Measurements from ENCODE around the gene SPP1.
"Not testable (repeated sequence)": the region's sequence is repeated elsewhere in the genome, so short reads cannot be mapped to it uniquely, and the experiment has no call there.

SPP1 gene

GRCh38 chr4:87989765-87990164 lies 14.3 kb downstream of the SPP1 start:
- DNase-seq (ENCODE audit: low spot score), result no peak

- DNase-seq (ENCODE audit: low spot score), result no peak
Observed at GRCh38 chr4:87995435-87995834, 19.9 kb downstream of the SPP1 start.

- not testable (repeated sequence) for DNase-seq (ENCODE audit: low spot score)
Observed at GRCh38 chr4:87999191-87999691, 23.7 kb downstream of the SPP1 start.

- no peak for DNase-seq (ENCODE audit: low spot score)
Observed at GRCh38 chr4:88001871-88002270, 26.4 kb downstream of the SPP1 start.

GRCh38 chr4:88002786-88003185 lies 27.3 kb downstream of the SPP1 start:
- DNase-seq (ENCODE audit: low spot score), result no peak

- no peak for DNase-seq (ENCODE audit: low spot score)
Observed at GRCh38 chr4:88003261-88003660, 27.7 kb downstream of the SPP1 start.

- no peak for DNase-seq (ENCODE audit: low spot score)
Observed at GRCh38 chr4:88005076-88005475, 29.6 kb downstream of the SPP1 start.

GRCh38 chr4:88005946-88006345 lies 30.4 kb downstream of the SPP1 start:
- no peak for DNase-seq (ENCODE audit: low spot score)

GRCh38 chr4:88006956-88007303 lies 31.4 kb downstream of the SPP1 start:
- no peak for DNase-seq (ENCODE audit: low spot score)

GRCh38 chr4:88007304-88008121 lies 32.0 kb downstream of the SPP1 start, which contains the start of gene PKD2:
Gene PKD2 (plus strand): TSS chr4:88007635. CDS start chr4:88007734, 99 bp downstream.
- DNase-seq (ENCODE audit: low spot score), result peak; percentile 78

GRCh38 chr4:88008122-88008742 lies 32.7 kb downstream of the SPP1 start:
- peak; percentile 21 for DNase-seq (ENCODE audit: low spot score)

- DNase-seq (ENCODE audit: low spot score), result peak; percentile 3
Observed at GRCh38 chr4:88008743-88009171, 33.2 kb downstream of the SPP1 start.

- no peak for DNase-seq (ENCODE audit: low spot score)
Observed at GRCh38 chr4:88009871-88010270, 34.4 kb downstream of the SPP1 start.

- no peak for DNase-seq (ENCODE audit: low spot score)
Observed at GRCh38 chr4:88010966-88011365, 35.5 kb downstream of the SPP1 start.

GRCh38 chr4:88012647-88013046 lies 37.1 kb downstream of the SPP1 start:
- no peak for DNase-seq (ENCODE audit: low spot score)

GRCh38 chr4:88014386-88014905 lies 38.9 kb downstream of the SPP1 start:
- no peak for DNase-seq (ENCODE audit: low spot score)

- DNase-seq (ENCODE audit: low spot score), result no peak
Observed at GRCh38 chr4:88015659-88016295, 40.3 kb downstream of the SPP1 start.

GRCh38 chr4:88017516-88018297 lies 42.2 kb downstream of the SPP1 start:
- DNase-seq (ENCODE audit: low spot score), result no peak

GRCh38 chr4:88018466-88018865 lies 43.0 kb downstream of the SPP1 start:
- DNase-seq (ENCODE audit: low spot score), result no peak

GRCh38 chr4:88021824-88022223 lies 46.3 kb downstream of the SPP1 start:
- DNase-seq (ENCODE audit: low spot score), result no peak

GRCh38 chr4:88022289-88022688 lies 46.8 kb downstream of the SPP1 start:
- DNase-seq (ENCODE audit: low spot score), result no peak

All from hematopoietic multipotent progenitor cell treated with erythropoietin and hydrocortisone succinate and interleukin-3 and kit ligand, for 15 days (in vitro differentiated cells).